ENCODE data around the gene PKHD1.

GRCh38 chr6:52123251-52123650 lies 35.8 kb upstream of the PKHD1 start:
- TF ChIP-seq POLR2A (IDR thresholded peaks at IDR 0.05) (no peak), CTCF (IDR thresholded peaks at IDR 0.05) (no peak)

Measured in heart left ventricle (tissue), 13 donors.